NB4 (cell line): ENCODE results near the gene CPSF2.

Source experiments
- MYC ChIP-seq: IDR thresholded peaks from 2 replicates; pipeline ENCODE4 v1.6.1; 2011; ENCODE audit warnings: low read depth, low read length
- TF ChIP-seq, protein P1 (sequence below): IDR thresholded peaks from one replicate; pipeline ENCODE4 v1.5.1; 2012; ENCODE audit warnings: low read depth, low read length

DNA sequence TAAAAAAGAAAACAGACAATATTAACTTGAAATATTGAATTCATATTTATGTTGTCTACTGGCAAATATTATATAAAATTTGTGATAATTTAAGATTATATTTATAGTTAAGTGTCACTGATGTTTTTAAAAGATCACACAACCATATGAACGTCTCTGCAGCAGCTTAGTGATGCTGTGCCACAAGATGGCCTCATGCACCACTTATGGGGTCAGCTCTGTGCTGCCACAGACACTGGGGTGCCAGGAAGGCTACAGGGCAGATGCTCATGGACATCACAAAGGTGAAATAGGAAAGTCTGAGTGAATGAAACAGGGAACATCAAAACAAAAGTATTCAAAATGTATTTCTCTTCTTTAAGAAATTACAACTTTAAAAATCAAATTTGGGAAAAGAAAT is 28.4 kb upstream of the CPSF2 start:
- TF ChIP-seq MYC, result no peak
- TF ChIP-seq, protein P1, sequence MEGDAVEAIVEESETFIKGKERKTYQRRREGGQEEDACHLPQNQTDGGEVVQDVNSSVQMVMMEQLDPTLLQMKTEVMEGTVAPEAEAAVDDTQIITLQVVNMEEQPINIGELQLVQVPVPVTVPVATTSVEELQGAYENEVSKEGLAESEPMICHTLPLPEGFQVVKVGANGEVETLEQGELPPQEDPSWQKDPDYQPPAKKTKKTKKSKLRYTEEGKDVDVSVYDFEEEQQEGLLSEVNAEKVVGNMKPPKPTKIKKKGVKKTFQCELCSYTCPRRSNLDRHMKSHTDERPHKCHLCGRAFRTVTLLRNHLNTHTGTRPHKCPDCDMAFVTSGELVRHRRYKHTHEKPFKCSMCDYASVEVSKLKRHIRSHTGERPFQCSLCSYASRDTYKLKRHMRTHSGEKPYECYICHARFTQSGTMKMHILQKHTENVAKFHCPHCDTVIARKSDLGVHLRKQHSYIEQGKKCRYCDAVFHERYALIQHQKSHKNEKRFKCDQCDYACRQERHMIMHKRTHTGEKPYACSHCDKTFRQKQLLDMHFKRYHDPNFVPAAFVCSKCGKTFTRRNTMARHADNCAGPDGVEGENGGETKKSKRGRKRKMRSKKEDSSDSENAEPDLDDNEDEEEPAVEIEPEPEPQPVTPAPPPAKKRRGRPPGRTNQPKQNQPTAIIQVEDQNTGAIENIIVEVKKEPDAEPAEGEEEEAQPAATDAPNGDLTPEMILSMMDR, result no peak
